Endometrial microvascular endothelial cells (primary cell): Measurements from ENCODE around the gene CDC25A. TPM values are rescaled to one million over a fixed set of nuclear protein-coding genes. Genes with fewer than 3 reads are reported as not detected.
"Not testable (repeated sequence)": the region's sequence is repeated elsewhere in the genome, so short reads cannot be mapped to it uniquely, and the experiment has no call there.

Experiments
- in situ Hi-C: cut with HindIII; loops from 2 replicates; pipeline ENCODE4 v1.10.0; 2017; ENCODE audit warnings: low sequenced_read_pairs, low pct_unique_long_range_greater_than_20kb; ENCODE audit errors: inconsistent ontology term
- total RNA-seq: library from RNA; depleted of rRNA; stranded (reverse); fragments of >200 nt; gene quantifications from one replicate; pipeline ENCODE4 v1.2.3, GENCODE V29; 2015; ENCODE audit errors: inconsistent ontology term

Gene CDC25A
- 15.6 TPM for total RNA-seq

- in situ Hi-C loops = no loop called here
Observed at GRCh38 chr3:48188266-48189201, at the start of gene CDC25A. TSS of gene CDC25A (minus strand) at chr3:48188417. CDS start at chr3:48187947, 470 bp downstream.

- in situ Hi-C loops = no loop called here
Observed at GRCh38 chr3:48236531-48236930, 48.3 kb upstream of the CDC25A start.

- in situ Hi-C loops = no loop called here
Observed at GRCh38 chr3:48233542-48233941, 45.3 kb upstream of the CDC25A start.

GRCh38 chr3:48232734-48233133 is 44.5 kb upstream of the CDC25A start:
- in situ Hi-C loops = no loop called here

- in situ Hi-C loops = no loop called here
Observed at GRCh38 chr3:48232232-48232631, 44.0 kb upstream of the CDC25A start.

- in situ Hi-C loops = no loop called here
Observed at GRCh38 chr3:48226939-48227338, 38.7 kb upstream of the CDC25A start.

- in situ Hi-C loops = no loop called here
Observed at GRCh38 chr3:48225587-48225986, 37.4 kb upstream of the CDC25A start.

- in situ Hi-C loops = no loop called here
Observed at GRCh38 chr3:48222616-48223513, 34.6 kb upstream of the CDC25A start, which contains the start of gene CAMP. TSS of gene CAMP (plus strand) at chr3:48223495. CDS start at chr3:48223512, 17 bp downstream.

GRCh38 chr3:48220746-48221145 is 32.5 kb upstream of the CDC25A start:
- in situ Hi-C loops = no loop called here

GRCh38 chr3:48219543-48219942 is 31.3 kb upstream of the CDC25A start:
- in situ Hi-C loops = no loop called here

- in situ Hi-C loops = no loop called here
Observed at GRCh38 chr3:48218537-48218936, 30.3 kb upstream of the CDC25A start.

GRCh38 chr3:48217449-48217848 is 29.2 kb upstream of the CDC25A start:
- in situ Hi-C loops = no loop called here

GRCh38 chr3:48215876-48216275 is 27.7 kb upstream of the CDC25A start:
- in situ Hi-C loops = no loop called here

- in situ Hi-C loops = no loop called here
Observed at GRCh38 chr3:48215466-48215865, 27.2 kb upstream of the CDC25A start.

- in situ Hi-C loops = no loop called here
Observed at GRCh38 chr3:48215019-48215418, 26.8 kb upstream of the CDC25A start.

GRCh38 chr3:48214225-48214624 is 26.0 kb upstream of the CDC25A start:
- in situ Hi-C loops = no loop called here

- in situ Hi-C loops = not testable (repeated sequence)
Observed at GRCh38 chr3:48211776-48212175, 23.6 kb upstream of the CDC25A start.

GRCh38 chr3:48210534-48210933 is 22.3 kb upstream of the CDC25A start:
- in situ Hi-C loops = not testable (repeated sequence)

- in situ Hi-C loops = no loop called here
Observed at GRCh38 chr3:48209445-48209844, 21.2 kb upstream of the CDC25A start.
